Stimulated activated CD4-positive, alpha-beta T cell treated with anti-CD3 and anti-CD28 coated beads, Interleukin-1b, Interleukin-23, amount 100 ng/mL, for 4 hours (primary cell): ENCODE results near the gene SH3RF3.

Source experiments
- DNase-seq, 2 donors: peaks; one replicate each; pipeline ENCODE4 v3.0.0-alpha.2; 2020; ENCODE audit warnings: low read depth in 2 of 2

Gene SH3RF3

DNA sequence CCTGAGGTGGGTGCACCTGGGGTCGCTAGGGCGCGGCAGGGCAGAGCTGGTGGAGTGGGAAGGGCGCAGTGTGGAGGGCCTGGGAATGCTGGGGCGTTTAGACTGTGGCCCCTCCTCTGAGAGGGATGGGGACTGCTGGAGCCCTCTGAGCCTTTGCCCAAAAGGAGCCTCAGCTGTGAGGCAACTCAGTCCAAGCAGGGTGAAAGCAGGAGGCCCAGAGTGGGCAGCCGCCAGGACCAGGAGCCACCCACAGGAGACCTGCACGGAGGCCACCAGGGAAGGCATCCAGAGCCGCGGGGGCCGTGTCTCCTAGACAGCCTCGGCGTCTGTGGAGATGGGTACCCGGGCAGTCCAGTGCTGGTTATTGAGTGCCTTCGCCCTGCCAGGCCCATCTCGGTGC, 369.9 kb downstream of the SH3RF3 start:
- DNase-seq, result no peak

DNA sequence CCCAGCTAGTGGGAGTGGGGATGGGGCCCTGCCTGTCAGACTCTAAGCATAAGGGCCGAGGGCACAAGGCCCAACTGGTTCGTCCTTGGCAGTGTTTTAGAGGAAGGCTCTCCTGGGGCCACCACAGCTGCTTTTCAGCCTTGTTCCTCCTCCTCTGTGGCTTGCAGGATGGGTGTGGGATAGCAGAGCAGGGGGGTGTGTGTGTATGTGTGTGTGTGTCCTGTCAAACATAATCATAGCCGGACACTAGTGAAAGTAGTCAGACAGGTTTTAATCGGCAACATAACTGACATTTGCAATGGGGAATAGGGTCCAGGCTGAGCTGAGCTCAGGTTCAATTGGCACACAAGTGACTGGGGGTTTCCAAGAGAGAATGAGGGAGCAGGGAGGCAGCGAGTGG, 370.6 kb downstream of the SH3RF3 start:
- no peak for DNase-seq

DNA sequence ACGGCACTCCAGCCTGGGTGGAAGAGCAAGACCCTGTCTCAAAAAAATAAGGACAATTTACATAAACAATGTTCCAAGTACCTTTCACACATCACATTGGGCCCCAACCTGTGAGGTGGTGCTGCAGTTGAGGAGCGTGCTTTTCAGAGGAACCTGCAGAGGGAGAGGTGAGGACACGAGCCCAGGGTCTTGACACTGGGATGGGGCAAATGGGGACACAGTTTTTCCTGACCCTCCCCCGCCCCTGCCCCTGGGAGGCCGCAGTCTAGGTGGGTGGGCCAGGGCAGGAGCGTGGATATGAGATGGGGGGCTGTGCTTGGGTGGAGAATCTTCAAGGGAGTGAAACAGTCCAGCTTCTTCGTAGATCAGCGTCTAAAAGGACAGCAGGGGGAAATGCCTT, 371.9 kb downstream of the SH3RF3 start:
- no peak for DNase-seq

DNA sequence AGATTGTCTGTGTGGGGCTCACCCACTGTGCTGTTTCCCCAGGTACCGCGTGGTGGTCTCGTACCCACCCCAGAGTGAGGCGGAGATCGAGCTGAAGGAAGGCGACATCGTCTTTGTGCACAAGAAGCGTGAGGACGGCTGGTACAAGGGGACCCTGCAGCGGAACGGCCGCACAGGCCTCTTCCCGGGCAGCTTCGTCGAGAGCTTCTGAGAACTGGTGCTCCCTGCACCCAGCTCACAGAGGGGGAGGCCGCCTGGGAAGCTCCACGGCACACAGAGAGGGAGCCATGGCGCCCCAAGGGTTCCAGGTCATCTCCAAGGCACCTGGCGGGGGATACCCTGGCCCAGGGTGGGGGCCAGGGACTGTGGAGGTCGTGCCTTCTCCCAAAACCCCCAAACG, 372.5 kb downstream of the SH3RF3 start:
- DNase-seq, result no peak

DNA sequence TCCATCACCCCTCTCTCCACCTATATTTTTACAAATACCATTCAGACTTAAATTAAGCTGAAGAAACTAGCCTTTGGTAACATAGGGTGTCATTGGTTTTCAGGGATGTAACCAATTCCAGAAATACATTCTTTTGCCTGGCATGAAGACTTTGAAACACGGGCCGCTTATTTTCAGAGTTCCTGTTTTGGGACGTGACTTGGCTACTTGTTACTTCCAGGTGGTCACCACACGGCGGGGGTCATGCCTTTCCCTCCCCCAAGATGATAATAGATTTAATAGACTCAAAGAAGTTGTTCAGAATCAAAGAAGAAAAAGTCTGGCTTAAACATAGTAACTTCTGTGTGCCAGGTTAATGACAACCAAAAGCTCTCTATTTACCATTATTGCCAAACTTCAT, 374.2 kb downstream of the SH3RF3 start:
- DNase-seq, result no peak

DNA sequence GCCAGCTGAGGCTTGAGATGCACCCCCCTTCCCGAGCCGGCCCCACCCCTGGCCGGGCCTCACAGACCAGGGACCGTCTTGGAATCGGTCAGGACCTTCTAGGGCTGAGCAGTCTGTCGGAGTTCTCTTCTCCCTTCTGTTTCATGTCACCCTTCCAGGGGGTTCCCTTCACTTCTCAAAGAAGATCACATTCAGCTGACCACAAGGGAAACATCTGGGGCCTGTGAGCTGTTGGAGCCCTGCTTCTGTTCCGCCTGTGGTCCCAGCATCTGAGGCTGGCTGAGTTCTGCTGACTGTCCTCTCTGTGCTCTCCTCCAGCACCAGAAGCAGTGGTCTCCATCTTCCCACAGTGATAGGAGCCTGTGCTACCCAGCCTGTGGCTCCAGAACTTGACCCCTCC, 378.2 kb downstream of the SH3RF3 start:
- DNase-seq, result no peak

DNA sequence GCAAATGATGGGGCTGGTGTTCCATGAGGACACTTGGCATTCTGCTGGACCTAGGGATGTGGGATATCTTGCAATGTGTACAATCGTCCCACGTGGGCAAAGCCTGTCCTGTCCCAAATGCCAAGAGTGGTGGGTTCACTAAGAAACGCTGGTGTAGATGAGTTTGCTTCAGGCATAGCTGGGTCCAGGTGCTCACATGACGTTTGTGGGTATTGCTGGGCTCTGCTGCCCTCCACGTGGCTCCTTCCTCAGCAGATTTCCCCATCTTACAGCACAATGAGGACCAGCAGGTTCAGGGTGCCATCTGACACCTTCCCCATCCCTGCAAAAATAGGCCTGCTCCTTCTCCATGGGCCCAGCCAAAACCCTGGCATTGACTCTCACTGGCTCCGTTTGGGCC, 378.8 kb downstream of the SH3RF3 start:
- no peak for DNase-seq

DNA sequence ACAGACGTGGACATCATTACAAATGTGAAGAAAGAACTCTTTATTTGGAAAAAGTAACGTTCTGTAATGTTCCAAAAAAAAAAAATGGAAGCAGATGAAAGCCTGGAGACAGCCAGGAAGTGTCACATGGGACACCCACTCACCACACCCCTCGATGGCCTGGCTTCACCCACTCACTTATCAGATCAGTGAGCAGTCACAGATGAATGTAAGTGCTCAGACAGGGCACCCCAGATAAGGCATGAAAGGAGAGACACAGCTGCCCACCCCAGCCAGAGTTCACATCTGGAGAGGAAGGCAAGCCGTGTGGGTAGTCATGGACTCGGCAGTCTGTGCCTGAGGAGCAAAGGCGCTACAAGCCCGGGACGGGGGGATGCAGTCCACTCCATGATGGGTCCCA, 379.6 kb downstream of the SH3RF3 start:
- no peak for DNase-seq

DNA sequence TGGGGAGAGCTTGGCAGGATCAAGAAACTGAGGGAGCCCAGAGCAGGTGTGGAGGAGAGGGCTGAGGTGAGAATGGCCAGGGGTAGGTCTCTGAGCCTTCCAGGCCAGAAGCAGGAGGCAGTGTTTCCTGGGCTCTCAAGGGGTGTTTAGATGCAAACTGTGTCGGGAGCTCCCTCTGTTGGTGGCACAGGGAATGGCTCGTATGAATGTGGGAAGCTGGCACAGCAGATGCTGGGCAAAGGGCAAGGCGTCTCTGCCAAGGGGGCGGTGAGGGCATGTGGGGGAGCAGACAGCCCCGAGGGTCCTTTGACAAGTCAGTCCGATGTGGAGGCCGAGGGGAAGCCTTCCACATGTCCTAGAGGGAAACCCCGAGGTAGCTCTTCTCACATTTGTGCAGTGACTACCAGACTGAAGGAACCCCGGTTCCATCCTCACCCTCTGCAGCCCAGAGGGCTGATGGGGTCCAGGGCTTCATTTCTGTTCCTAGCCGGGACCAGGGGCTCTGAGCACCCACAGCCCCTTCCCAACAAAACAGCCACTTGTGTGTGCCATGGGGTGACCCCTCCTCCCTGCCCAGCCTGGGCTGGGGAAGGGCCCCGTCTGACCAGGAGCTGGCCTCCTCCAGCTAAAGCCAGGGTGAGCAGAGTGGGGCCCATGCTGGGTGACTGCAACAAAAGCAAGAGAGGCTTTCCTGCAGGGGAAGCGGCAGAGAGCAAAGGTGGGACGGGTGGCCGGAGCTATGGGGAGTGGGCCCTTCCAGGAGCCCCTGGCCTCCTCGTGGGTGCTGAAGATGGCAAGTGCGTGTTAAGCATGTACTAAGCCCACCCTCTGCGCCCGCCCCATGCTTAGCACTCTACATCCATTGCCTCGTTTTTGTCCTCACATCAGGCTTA, 381.4 kb downstream of the SH3RF3 start:
- DNase-seq, result peak; percentile 67 to 69

DNA sequence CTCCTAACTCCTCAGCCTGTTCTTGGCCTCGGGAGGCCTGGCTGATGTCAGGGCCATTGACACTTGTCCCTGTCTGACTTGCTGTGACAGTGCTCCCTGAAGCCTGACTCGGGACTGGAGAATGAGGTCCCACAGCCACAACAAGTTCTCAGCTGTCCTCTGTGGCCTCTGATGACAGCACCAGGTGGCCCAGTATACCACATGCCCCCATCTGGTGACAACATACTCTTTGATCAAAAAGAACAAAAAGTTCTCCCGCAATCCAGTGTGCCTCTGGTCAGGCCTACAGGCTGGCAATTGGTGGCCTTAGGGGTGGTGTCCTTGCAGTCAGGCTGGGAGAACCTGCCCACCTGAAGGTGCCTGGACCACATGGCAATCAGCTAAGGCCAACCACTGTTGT, 382.2 kb downstream of the SH3RF3 start:
- DNase-seq, result no peak

DNA sequence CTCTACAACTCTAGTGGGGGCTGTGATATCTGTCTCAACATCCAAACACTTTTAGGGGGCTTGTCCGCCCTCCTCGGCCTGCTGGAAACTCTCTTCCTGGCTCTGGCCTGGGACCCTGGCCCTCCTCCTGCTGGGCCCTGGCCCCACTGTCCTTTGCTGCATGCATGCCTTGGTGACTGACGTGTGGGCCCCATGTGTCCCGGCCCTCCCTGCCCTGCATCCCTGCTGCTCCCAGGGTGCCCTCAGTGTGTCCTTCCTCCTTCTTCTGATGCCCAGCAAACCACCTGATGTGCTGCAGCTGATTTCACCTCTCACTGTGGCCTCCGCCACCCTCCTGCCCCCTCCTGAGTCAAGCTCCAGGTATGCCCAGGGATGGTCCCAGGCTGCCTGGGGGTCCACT, 383.1 kb downstream of the SH3RF3 start:
- DNase-seq, result no peak

DNA sequence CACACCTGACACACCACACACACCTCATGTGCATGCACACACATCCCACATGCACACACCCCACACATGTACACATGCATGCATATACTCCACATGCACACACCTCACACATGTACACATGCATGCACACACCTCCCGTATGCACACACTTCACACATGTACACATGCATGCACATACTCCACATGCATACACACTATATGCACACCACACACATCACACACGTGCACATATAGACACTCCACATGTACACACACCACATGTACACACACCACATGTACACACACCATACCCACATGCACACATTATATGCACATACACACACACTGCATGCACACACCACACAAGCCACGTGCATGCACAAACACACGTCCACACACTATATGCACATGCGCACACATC, 384.2 kb downstream of the SH3RF3 start:
- no peak for DNase-seq

DNA sequence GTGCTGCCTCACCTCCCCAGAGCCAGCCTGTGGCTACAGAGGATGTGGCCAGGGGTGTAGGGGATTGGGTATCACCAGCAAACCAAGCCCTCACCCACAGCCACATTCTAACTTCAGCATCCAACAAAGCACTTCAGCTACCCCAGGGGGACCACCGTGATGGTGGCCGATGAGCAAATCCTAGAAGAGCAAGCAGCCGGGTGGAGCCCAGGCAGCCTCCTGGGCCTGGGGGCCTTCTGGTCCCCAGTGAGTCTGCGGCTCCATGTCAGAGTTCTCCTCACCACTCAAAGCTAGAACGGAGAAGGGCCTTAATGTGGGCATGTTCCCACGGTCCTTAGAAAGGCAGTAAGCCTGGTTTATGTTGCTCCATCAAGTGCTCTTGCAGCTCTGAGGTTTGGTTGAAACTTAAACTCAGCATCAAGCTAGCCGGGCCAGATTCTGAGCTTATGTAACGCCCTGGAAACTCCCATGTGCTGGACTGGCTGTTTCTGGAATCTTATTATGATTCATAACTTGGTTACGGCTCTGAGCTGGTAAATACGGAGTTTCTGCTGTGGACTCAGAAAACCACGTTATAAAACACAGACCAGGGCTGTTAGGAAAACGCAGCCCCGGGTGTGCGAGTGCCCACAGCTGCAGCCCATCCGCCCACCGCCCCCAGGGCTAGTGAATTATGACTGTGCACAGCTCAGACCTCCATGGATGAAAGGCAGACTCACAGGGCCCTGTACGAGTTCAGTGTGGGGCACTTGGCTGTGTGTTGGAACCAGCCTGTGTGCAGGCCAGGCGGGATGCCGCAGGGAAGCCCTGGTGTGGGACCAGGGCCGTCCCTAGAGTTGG, 385.0 kb downstream of the SH3RF3 start:
- no peak for DNase-seq

DNA sequence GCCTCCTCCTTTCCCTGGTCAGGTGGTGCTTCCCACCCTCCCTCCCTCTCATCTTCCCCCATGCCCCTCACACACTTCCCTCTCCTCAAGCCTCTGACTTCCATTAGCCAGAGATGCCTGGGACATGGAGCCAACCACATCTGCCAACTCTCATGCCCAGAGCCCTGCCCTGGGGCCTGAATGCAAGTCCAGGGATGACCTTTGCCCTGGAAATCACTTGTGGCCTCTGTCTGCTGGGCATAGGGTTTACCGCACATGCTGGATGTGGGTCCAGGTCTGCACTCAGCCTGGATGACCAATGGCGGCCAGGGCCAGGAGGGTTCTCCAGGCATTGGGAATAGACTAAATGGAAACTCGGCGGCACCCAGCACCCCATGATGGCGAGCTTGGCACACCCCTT, 385.9 kb downstream of the SH3RF3 start:
- no peak for DNase-seq

DNA sequence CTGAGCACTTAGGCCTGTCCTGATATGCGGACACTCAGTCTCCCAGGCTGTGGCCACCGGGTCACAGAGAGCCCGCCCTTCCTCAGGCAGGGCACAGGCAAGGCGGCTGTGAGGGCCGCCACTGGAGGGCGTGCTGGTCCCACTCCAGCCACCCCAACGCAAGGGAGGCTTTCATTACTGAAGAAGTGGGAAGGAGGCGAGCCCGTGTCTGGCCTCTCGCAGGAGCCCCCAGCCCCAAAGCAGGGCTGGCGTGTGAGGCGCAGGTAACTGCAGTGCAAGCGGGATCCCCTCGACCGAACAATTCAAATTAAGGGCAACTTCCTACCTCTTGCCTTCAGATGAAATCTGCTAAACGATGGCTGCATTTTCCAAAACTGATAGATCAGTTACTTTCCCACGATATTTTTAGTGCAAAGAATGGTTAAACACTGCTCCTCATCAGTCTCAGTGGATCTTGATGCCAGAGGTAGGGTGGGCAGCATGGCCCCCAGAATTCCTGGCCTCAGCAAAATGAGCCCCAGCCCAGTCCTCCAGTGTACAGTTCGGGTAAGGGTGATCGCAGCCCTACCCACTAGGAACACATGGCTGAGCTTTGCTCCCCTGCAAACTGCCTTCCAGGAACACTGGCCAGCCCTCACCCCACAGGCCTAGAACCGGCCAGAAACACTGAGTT, 387.6 kb downstream of the SH3RF3 start:
- DNase-seq, result no peak

DNA sequence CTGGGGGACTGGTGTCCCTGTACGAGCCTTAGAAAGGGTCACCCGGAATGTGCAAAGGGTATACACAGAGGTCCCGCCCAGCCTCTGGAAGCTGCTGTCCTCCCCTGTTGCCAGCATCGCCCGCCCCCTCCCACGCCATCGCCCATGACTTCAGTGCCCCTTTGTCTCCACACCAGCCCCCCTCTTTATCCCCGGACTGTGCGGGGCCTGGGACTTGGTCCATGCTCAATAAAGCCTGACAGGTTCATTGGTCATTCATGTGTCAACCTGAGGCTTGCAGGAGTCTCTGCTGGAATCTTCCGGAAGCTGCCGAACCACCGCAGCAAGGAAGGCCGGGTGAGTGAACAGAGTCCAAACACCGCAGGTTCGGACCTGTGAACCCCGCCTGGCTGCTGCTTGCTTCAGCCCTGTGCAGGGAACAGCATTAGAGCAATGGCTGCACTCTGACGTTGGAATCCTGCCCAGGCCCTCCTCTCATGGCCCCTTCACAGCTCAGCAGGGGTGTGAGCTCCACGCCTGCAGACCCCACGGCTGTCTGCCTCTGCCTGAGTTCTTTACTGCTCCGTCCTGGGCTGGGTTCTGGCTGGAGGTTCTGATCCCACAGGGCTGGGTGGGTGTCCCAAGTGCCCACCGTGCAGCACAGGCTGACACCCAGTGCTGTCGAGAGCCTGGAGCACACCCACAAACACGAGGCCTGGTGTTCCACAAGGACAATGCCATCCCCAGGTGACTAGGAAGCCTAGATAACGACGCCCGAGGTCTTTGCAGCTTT, 388.3 kb downstream of the SH3RF3 start:
- DNase-seq, result no peak

DNA sequence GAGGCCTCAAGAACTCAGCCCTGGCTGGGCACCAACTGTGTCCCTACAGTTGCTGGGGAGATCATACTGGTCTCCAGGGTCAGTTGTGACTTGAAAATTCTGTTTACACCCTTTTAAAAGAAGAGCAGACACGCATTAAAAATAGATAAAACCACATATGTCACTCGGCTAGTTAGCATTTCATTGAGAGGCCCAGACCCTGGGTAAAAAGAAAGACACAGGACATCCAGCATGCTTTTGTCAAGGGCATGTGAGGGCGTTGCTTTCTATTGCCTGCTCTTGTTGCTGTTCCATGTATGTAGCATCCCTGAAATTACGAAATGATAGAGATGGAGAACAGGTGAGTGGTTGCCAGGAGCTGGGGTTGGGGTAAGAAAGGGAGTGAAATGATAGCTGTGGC, 390.5 kb downstream of the SH3RF3 start:
- DNase-seq, result no peak

DNA sequence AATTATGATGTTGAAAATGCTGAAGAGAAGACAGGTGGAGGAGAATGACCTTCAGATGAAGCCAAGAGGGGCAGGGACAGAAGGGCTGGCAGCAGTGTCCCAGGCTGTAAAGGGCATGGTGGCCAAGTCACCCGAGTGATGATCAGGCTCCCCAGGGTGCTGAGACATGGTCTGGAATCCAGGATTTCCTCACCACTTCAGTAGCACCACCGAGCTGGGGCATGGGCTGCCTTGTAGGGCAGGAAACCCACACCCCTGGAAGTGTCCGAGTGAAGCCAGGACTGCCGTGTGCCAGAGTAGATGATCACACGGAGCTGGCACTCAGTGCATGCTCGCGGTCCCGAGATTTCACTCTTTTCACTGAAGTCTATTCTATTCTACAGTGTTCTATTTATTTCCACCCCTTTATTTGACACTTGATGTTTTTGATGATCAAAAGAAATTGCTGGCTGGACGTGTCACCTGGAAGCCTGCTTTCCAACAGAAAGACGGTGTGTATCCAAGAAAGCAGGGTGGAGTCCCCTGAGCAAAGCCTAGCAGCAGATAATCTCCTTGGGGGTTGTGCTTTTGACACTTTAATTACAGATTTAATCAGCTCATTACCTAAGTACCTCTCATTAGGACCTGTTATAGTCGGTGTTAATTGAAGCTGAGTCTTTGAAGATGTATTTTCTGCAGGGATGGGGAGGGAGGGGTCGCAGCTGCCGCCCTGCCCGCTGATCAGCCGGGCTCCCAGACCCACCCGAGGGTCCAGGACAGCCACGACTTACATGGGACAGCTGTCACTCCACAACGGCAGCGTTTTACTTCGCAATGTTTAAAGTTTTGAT, 392.4 kb downstream of the SH3RF3 start:
- no peak for DNase-seq

DNA sequence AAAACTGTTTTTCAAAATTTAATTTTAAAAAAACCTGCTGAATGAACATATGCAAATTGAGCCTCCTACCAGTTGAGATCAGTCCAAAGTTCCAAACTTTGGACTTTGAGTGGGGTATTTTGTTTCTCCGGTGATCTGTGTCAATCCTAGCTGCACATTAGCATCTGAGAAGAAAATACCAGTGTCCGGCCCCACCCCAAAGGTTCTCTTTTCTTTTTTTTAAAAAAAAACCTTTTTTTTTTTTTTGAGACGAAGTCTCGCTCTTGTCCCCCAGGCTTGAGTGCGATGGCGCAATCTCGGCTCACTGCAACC, 393.0 kb downstream of the SH3RF3 start:
- no peak for DNase-seq

DNA sequence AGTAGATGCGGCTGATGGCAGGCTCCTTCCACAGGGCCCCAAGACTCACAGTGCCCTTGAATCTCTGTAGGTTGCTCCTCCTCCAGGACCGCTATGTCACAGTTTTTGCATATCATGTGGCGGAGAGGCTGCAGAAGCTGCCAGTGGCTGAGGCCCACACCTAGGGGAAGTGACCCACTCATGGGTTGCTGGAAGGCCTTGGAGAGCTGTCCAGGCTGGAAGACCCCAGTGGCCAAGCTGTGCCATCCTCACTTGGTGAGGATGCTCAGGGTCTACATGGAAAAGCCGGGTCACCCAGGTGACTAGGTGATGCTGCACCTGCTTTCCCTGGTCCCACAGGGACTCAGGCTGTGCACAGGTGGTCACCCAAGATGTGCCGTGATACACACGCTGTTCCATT, 394.1 kb downstream of the SH3RF3 start:
- DNase-seq, result no peak
